ENCODE results near the gene RALGPS2. TPM values are rescaled to one million over a fixed set of nuclear protein-coding genes. Genes with fewer than 3 reads are reported as not detected.

RALGPS2 gene
- total and polyA plus RNA-seq, 7 donors: 6.6 to 24.3 (median 14.3) TPM

GRCh38 chr1:178739285-178740045 lies 14.4 kb downstream of the RALGPS2 start:
- Histone ChIP-seq H3K27me3 (no peaks in the 10 kb centered on the region), H3K36me3 (peaks cover 0 to 7% (median 0%) of the 10 kb centered on the region in 4 donors), H3K4me1 (no peaks in the 10 kb centered on the region), H3K4me3 (no peak overlapping the region), H3K9me3 (peaks cover 0 to 2% (median 0%) of the 10 kb centered on the region in 4 donors), H3K27ac (no peak overlapping the region)
- intact Hi-C loops (cut with DNase I): no loop called here
- 89% methylated on average over 4 of the region's 4 CpGs for WGBS, 2 donors
- DNase-seq: no peak
- TF ChIP-seq EP300 (IDR thresholded peaks at IDR 0.05) (no peak), CTCF (IDR thresholded peaks at IDR 0.05) (no peak), POLR2A (IDR thresholded peaks at IDR 0.05) (no peak), POLR2AphosphoS5 (IDR thresholded peaks at IDR 0.05) (no peak)

GRCh38 chr1:178740491-178740890 lies 15.4 kb downstream of the RALGPS2 start:
- no peak for DNase-seq
- TF ChIP-seq EP300 (IDR thresholded peaks at IDR 0.05): no peak
- no peak for TF ChIP-seq POLR2A (IDR thresholded peaks at IDR 0.05)
- no peak for TF ChIP-seq POLR2AphosphoS5 (IDR thresholded peaks at IDR 0.05)
- no peak for TF ChIP-seq CTCF (IDR thresholded peaks at IDR 0.05)
- H3K9me3 ChIP-seq: peaks cover 0 to 2% (median 0%) of the 10 kb centered on the region in 4 donors
- H3K27me3 ChIP-seq: no peaks in the 10 kb centered on the region
- no peak overlapping the region for H3K4me3 ChIP-seq
- intact Hi-C loops (cut with DNase I): no loop called here
- peaks cover 0 to 7% (median 0%) of the 10 kb centered on the region in 4 donors for H3K36me3 ChIP-seq
- no peak overlapping the region for H3K27ac ChIP-seq
- WGBS, 2 donors: 94 to 95% methylated on average over 1 of the region's 1 CpG
- H3K4me1 ChIP-seq: no peaks in the 10 kb centered on the region

DNA sequence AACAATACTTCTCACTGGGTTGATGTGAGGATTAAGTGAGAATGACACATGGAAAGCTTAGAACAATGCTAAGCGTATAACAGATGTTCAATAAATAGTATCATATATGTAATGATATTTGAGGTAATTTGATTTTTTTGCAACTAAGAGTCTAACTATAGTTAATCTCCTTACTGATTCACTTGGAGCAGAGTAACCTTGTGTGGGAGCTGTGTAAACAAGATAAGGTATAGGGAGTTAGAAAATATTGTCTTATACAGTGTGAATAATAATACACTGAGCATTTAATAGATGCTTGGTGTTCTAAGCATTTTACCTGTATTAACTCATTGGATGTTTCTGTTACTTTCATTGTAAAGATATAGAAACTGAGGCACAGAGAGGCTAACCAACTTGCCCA lies 15.9 kb downstream of the RALGPS2 start:
- WGBS, 2 donors: 95 to 99% methylated on average over 1 of the region's 1 CpG
- intact Hi-C loops (cut with DNase I): no loop called here
- no peak for DNase-seq
- no peak for TF ChIP-seq EP300 (IDR thresholded peaks at IDR 0.05)
- no peak for TF ChIP-seq POLR2A (IDR thresholded peaks at IDR 0.05)
- no peak for TF ChIP-seq POLR2AphosphoS5 (IDR thresholded peaks at IDR 0.05)
- no peak for TF ChIP-seq CTCF (IDR thresholded peaks at IDR 0.05)
- H3K36me3 ChIP-seq: peaks cover 0 to 7% (median 0%) of the 10 kb centered on the region in 4 donors
- H3K27me3 ChIP-seq: no peaks in the 10 kb centered on the region
- H3K9me3 ChIP-seq: peaks cover 0 to 2% (median 0%) of the 10 kb centered on the region in 4 donors
- no peaks in the 10 kb centered on the region for H3K4me1 ChIP-seq
- H3K4me3 ChIP-seq: no peak overlapping the region
- H3K27ac ChIP-seq: no peak overlapping the region

- Histone ChIP-seq H3K4me1 (no peaks in the 10 kb centered on the region), H3K9me3 (peaks cover 0 to 2% (median 0%) of the 10 kb centered on the region in 4 donors), H3K4me3 (no peak overlapping the region), H3K27ac (no peak overlapping the region), H3K27me3 (no peaks in the 10 kb centered on the region), H3K36me3 (peaks cover 0 to 7% (median 0%) of the 10 kb centered on the region in 4 donors)
- DNase-seq: no peak
- 75 to 78% methylated on average over 2 of the region's 2 CpGs for WGBS, 2 donors
- intact Hi-C loops (cut with DNase I): no loop called here
- TF ChIP-seq EP300 (IDR thresholded peaks at IDR 0.05): no peak
- no peak for TF ChIP-seq CTCF (IDR thresholded peaks at IDR 0.05)
- TF ChIP-seq POLR2AphosphoS5 (IDR thresholded peaks at IDR 0.05): no peak
- no peak for TF ChIP-seq POLR2A (IDR thresholded peaks at IDR 0.05)
Observed at GRCh38 chr1:178743801-178744200, 18.8 kb downstream of the RALGPS2 start.

Measured in sigmoid colon (tissue), 7 donors.